K562 (cell line): ENCODE results near the gene LGALS3. TPM values are rescaled to one million over a fixed set of nuclear protein-coding genes. Genes with fewer than 3 reads are reported as not detected.
A peak's percentile ranks its signal among the peaks of the same experiment; 100 is the strongest.

Source experiments
- ARID1B ChIP-seq: fragments of 450-650 bp; IDR thresholded peaks from 2 replicates; pipeline ENCODE4 v1.6.1; 2016; ENCODE audit warnings: antibody characterized with exemption, mild to moderate bottlenecking, inconsistent platforms
- CREM ChIP-seq: IDR thresholded peaks from 2 replicates; pipeline ENCODE4 v1.6.1; 2014; ENCODE audit warnings: antibody characterized with exemption, low read depth
- DIDO1 ChIP-seq: fragments of 450-650 bp; IDR thresholded peaks from 2 replicates; pipeline ENCODE4 v1.6.1; 2016; ENCODE audit warnings: low read depth, missing biosample characterization, missing genetic modification characterization
- FOXJ2 ChIP-seq: fragments of 200-800 bp; sonication (Bioruptor generic); IDR thresholded peaks from 2 replicates; pipeline ENCODE4 v1.6.1; 2016; ENCODE audit warnings: missing genetic modification characterization, missing compliant biosample characterization
- HINFP ChIP-seq: fragments of 450-650 bp; conservative IDR thresholded peaks from 2 replicates; pipeline ENCODE4 v1.6.1; 2016; ENCODE audit warnings: missing genetic modification characterization, low read depth, mild to moderate bottlenecking, control low read depth, missing compliant biosample characterization
- HOMEZ ChIP-seq: fragments of 250-450 bp; sonication (Bioruptor Pico); IDR thresholded peaks from 2 replicates; pipeline ENCODE4 v1.4.0; 2020; ENCODE audit warnings: mild to moderate bottlenecking, moderate library complexity
- HSF4 ChIP-seq: fragments of 250-450 bp; sonication (Bioruptor Pico); IDR thresholded peaks from 2 replicates; pipeline ENCODE4 v2.1.2; 2022; ENCODE audit warnings: mild to moderate bottlenecking, moderate library complexity, borderline replicate concordance
- JUNB ChIP-seq: fragments of 450-650 bp; formaldehyde crosslinking; conservative IDR thresholded peaks from 2 replicates; pipeline ENCODE4 v1.4.0; 2020; ENCODE audit warnings: mild to moderate bottlenecking
- MAZ ChIP-seq, 2 experiments: fragments of 450-650 bp in 1 of 2; sonication (generic) in 1 of 2; formaldehyde crosslinking; IDR thresholded peaks in 1 of 2; conservative IDR thresholded peaks in 1 of 2; 2 replicates each; pipeline versions ENCODE4 v1.4.0 to v1.5.0; 2020; ENCODE audit warnings: mild to moderate bottlenecking in 1 of 2, missing genetic modification reagents in 1 of 2
- NFE2L1 ChIP-seq: fragments of 450-650 bp; IDR thresholded peaks from 2 replicates; pipeline ENCODE4 v1.6.1; 2016; ENCODE audit warnings: missing genetic modification characterization, low read depth, mild to moderate bottlenecking, missing compliant biosample characterization, moderate library complexity, borderline replicate concordance
- NR0B1 ChIP-seq: fragments of 450-650 bp; IDR thresholded peaks from one replicate; pipeline ENCODE4 v1.6.1; 2018; ENCODE audit warnings: mild to moderate bottlenecking, moderate library complexity; ENCODE audit not compliant: partially characterized antibody
- TBP ChIP-seq: optimal IDR thresholded peaks from 2 replicates; pipeline ENCODE3; 2011; ENCODE audit warnings: low read depth, low read length, improper control_type of control experiment
- TEAD4 ChIP-seq, 2 experiments: sonication (generic) in 1 of 2; formaldehyde crosslinking in 1 of 2; IDR thresholded peaks; 2 replicates each; pipeline versions ENCODE4 v1.6.1 to v1.8.0; 2012 to 2022; ENCODE audit warnings: borderline replicate concordance in 1 of 2, inconsistent platforms in 1 of 2, low read length in 1 of 2, mild to moderate bottlenecking in 1 of 2, missing genetic modification reagents in 1 of 2
- UBTF ChIP-seq, 2 experiments: IDR thresholded peaks; 2 replicates each; pipeline ENCODE4 v1.6.1; 2012; ENCODE audit warnings: improper control_type of control experiment in 2 of 2, low read depth in 2 of 2, low read length in 2 of 2, borderline replicate concordance in 1 of 2
- ZNF134 ChIP-seq: fragments of 250-450 bp; sonication (Bioruptor Pico); conservative IDR thresholded peaks from 2 replicates; pipeline ENCODE4 v1.4.0; 2020
- ZNF639 ChIP-seq, 2 experiments: fragments of 200-800 bp in 1 of 2; sonication (Bioruptor generic) in 1 of 2; sonication (generic) in 1 of 2; formaldehyde crosslinking in 1 of 2; IDR thresholded peaks in 1 of 2; conservative IDR thresholded peaks in 1 of 2; 2 replicates each; pipeline versions ENCODE4 v1.5.0 to v1.6.1; 2016 to 2020; ENCODE audit warnings: missing compliant biosample characterization in 1 of 2, missing genetic modification characterization in 1 of 2, missing genetic modification reagents in 1 of 2
- polyA plus RNA-seq, 8 experiments: library from polyadenylated mRNA; depleted of rRNA in 4 of 8; stranded (reverse) in 5 of 8; unstranded in 3 of 8; fragments of >200 nt; fragmentation: Nextera tagmentation in 2 of 8; fragmentation: Illumina TruSeq in 1 of 8; extraction: Ambion mirVana in 2 of 8; extraction: Trizol in 1 of 8; gene quantifications; 2 replicates each; pipeline versions ENCODE4 v1.2.1 to v1.2.3, GENCODE V29; 2011 to 2014; ENCODE audit warnings: inconsistent platforms in 1 of 8, missing spikeins in 1 of 8
- total RNA-seq, 7 experiments: library from RNA; depleted of rRNA in 6 of 7; stranded (reverse); fragments of >200 nt in 6 of 7; fragmentation: Illumina TruSeq in 2 of 7; extraction: Trizol in 2 of 7; gene quantifications; 2 replicates each; pipeline versions ENCODE4 v1.2.1 to v1.2.3, GENCODE V29; 2011 to 2021; ENCODE audit warnings: low replicate concordance in 1 of 7

Gene LGALS3
- total and polyA plus RNA-seq, 9 of the 15 experiments (the other 6 are each of a cell fraction or from before 2014, with no cell fraction given) = 0.04 to 1.9 (median 1.1) TPM

- TF ChIP-seq UBTF (IDR thresholded peaks at IDR 0.05; ENCODE audit: borderline replicate concordance in 1 of 2, low read depth in 2 of 2, low read length in 2 of 2) (peak in 1 of 2 experiments; percentile 45; a peak in 2 of 4 replicates), HOMEZ (CRISPR knock-in tag) (peak; percentile 75; the same call in 1 of the 2 replicates), JUNB (CRISPR knock-in tag) (peak; percentile 92), NFE2L1 (tag) (peak; percentile 27; the same call in 1 of the 2 replicates), CREM (peak; percentile 23; the same call in 1 of the 2 replicates), ZNF639 (CRISPR knock-in tag; conservative IDR thresholded peaks at IDR 0.05 in 1 of 2, IDR thresholded peaks at IDR 0.05 in 1 of 2) (peak in 1 of 2 experiments; percentile 46; a peak in 2 of 4 replicates), ZNF134 (CRISPR knock-in tag) (peak; percentile 32), HSF4 (CRISPR knock-in tag) (peak; percentile 50; the same call in 1 of the 2 replicates), TBP (peak; percentile 11), ARID1B (peak; percentile 62), NR0B1 (no peak), MAZ (CRISPR knock-in tag; conservative IDR thresholded peaks at IDR 0.05 in 1 of 2, IDR thresholded peaks at IDR 0.05 in 1 of 2) (peak; percentile 40 to 63; a peak in 2 of 4 replicates), HINFP (tag) (0 out of 2 replicates have a peak, but pooled peaks have one; percentile 32), FOXJ2 (tag) (peak; percentile 47; the same call in 1 of the 2 replicates), DIDO1 (tag) (0 out of 2 replicates have a peak, but pooled peaks have one; percentile 19), TEAD4 (IDR thresholded peaks at IDR 0.05; ENCODE audit: low read length) (no peak), TEAD4 (CRISPR knock-in tag; IDR thresholded peaks at IDR 0.05; ENCODE audit: borderline replicate concordance) (0 out of 2 replicates have a peak, but pooled peaks have one; percentile 51)
Measured at GRCh38 chr14:55107766-55108554, 21.1 kb upstream of the LGALS3 start (continued).
